Gastrocnemius medialis (tissue), 4 donors: Measurements from ENCODE around the gene WNK2.

Experiments
- POLR2A ChIP-seq, 2 donors: fragments of 450-650 bp; IDR thresholded peaks; one replicate each; pipeline ENCODE4 v1.6.1; 2017; ENCODE audit warnings: antibody characterized with exemption in 2 of 2, mild to moderate bottlenecking in 2 of 2, moderate library complexity in 2 of 2
- TF ChIP-seq, protein P1 (sequence below), 5 experiments: fragments of 450-650 bp in 3 of 5; fragments of 200-600 bp in 2 of 5; sonication (generic) in 2 of 5; IDR thresholded peaks in 4 of 5; conservative IDR thresholded peaks in 1 of 5; 1 replicate in 4 of 5; 2 replicates in 1 of 5; pipeline ENCODE4 v1.5.1; 2016 to 2019; ENCODE audit warnings: antibody characterized with exemption in 5 of 5, mild to moderate bottlenecking in 3 of 5, moderate library complexity in 3 of 5

DNA sequence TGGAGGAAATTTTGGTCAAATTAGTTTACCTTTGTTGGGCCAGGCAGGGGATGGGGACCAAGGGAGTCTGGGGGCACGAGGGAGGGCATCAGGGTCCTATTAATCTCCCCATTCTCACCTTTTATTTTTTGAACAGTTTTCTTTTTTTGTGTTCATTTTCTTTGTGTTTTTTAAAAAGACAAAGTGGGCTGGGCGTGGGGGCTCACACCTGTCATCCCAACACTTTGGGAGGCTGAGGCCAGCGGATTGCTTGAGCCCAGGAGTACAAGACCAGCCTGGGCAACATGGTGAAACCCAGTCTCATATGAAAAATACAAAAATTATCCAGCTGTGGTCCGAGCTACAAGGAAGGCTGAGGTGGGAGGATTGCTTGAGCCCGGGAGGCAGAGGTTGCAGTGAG is 103.7 kb downstream of the WNK2 start:
- TF ChIP-seq, protein P1, sequence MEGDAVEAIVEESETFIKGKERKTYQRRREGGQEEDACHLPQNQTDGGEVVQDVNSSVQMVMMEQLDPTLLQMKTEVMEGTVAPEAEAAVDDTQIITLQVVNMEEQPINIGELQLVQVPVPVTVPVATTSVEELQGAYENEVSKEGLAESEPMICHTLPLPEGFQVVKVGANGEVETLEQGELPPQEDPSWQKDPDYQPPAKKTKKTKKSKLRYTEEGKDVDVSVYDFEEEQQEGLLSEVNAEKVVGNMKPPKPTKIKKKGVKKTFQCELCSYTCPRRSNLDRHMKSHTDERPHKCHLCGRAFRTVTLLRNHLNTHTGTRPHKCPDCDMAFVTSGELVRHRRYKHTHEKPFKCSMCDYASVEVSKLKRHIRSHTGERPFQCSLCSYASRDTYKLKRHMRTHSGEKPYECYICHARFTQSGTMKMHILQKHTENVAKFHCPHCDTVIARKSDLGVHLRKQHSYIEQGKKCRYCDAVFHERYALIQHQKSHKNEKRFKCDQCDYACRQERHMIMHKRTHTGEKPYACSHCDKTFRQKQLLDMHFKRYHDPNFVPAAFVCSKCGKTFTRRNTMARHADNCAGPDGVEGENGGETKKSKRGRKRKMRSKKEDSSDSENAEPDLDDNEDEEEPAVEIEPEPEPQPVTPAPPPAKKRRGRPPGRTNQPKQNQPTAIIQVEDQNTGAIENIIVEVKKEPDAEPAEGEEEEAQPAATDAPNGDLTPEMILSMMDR (IDR thresholded peaks at IDR 0.05 in 4 of 5, conservative IDR thresholded peaks at IDR 0.05 in 1 of 5) = no peak
- TF ChIP-seq POLR2A (IDR thresholded peaks at IDR 0.05) = no peak
